Esophagus squamous epithelium (tissue), 5 donors: ENCODE measurements around the gene DPP9. TPM values are rescaled to one million over a fixed set of nuclear protein-coding genes. Genes with fewer than 3 reads are reported as not detected.

ENCODE experiments used
- DNase-seq: peaks from one replicate; lab custom pipeline; 2025; lab: John Stamatoyannopoulos, UW
- H3K27ac ChIP-seq, 4 donors: fragments of 200-600 bp; sonication (generic); one replicate each; pipeline ENCODE4 v1.5.1; 2016 to 2019; ENCODE audit warnings: mild to moderate bottlenecking in 1 of 4
- H3K27me3 ChIP-seq, 4 donors: fragments of 200-600 bp; sonication (generic); 1 replicate in 3 of 4; 2 replicates in 1 of 4; pipeline versions ENCODE4 v1.5.1 to v1.6.0; 2017 to 2021; ENCODE audit warnings: antibody characterized with exemption in 1 of 4
- H3K36me3 ChIP-seq, 3 donors: fragments of 200-600 bp; sonication (generic); one replicate each; pipeline ENCODE4 v1.5.1; 2016 to 2019
- H3K4me1 ChIP-seq, 3 donors: fragments of 200-600 bp; sonication (generic); one replicate each; pipeline ENCODE4 v1.5.1; 2017 to 2019
- H3K4me3 ChIP-seq, 4 donors: fragments of 200-600 bp; sonication (generic); 1 replicate in 3 of 4; 2 replicates in 1 of 4; pipeline ENCODE4 v1.5.1; 2016 to 2019; ENCODE audit warnings: mild to moderate bottlenecking in 2 of 4, moderate library complexity in 1 of 4
- H3K9me3 ChIP-seq, 3 donors: fragments of 200-600 bp; sonication (generic); one replicate each; pipeline ENCODE4 v1.5.1; 2016 to 2019
- POLR2A ChIP-seq, 4 donors: fragments of 450-650 bp; IDR thresholded peaks; one replicate each; pipeline ENCODE4 v1.6.1; 2017; ENCODE audit warnings: antibody characterized with exemption in 4 of 4, mild to moderate bottlenecking in 4 of 4, moderate library complexity in 3 of 4
- WGBS, 2 donors: methylation state at CpG; one replicate each; pipeline ENCODE4 v1.1.5; 2018; 5-methylcytosine and 5-hydroxymethylcytosine counted together
- intact Hi-C: fragments of 100-400 bp; cut with DNase I; formaldehyde crosslinking; loops from one replicate; pipeline ENCODE4 v1.15.0; 2022
- total RNA-seq, 4 donors: library from RNA; depleted of rRNA; stranded (reverse); fragments of >200 nt; gene quantifications; one replicate each; pipeline ENCODE4 v1.1.0, GENCODE V29; 2016
- TF ChIP-seq, protein P1 (sequence below), 6 experiments: fragments of 450-650 bp in 4 of 6; fragments of 200-600 bp in 2 of 6; sonication (generic) in 2 of 6; IDR thresholded peaks; one replicate each; pipeline ENCODE4 v1.5.1; 2016 to 2019; ENCODE audit warnings: antibody characterized with exemption in 6 of 6, mild to moderate bottlenecking in 4 of 6, moderate library complexity in 4 of 6
- donor health status: DM: yes; HTN: yes; CAD: no.

Gene DPP9
- total RNA-seq, 4 donors from 2014 or later = 32.8 to 51.5 (median 47.7) TPM

DNA sequence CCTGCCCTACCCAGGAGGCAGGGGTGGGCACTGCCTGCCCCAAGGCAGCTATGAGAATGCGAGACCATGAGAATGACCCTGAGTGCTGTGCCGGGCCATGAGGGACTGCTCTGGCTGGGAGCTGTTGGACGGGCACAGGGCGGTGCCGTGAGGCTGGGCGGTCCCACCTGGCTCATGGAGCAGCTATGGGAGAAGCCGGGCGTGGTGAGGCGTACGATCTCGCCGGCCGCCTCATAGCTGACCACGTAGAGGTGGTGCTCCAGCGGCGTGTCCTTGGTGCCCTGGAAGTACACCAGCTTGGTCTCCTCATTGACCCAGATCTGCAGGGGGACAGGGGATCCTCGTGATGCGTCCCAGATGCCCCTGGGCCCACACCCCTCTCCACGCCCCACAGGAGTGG, 34.2 kb downstream of the DPP9 start:
- no peak for DNase-seq
- intact Hi-C loops = no loop called here
- no peak overlapping the region for H3K27ac ChIP-seq
- no peaks in the 10 kb centered on the region for H3K9me3 ChIP-seq
- peaks cover 7 to 16% (median 10%) of the 10 kb centered on the region in 3 donors for H3K4me1 ChIP-seq
- H3K36me3 ChIP-seq = peaks cover 54 to 100% (median 82%) of the 10 kb centered on the region in 3 donors
- no peaks in the 10 kb centered on the region for H3K27me3 ChIP-seq
- 92 to 98% methylated on average over 2 to 10 of the region's 19 CpGs for WGBS, 2 donors
- H3K4me3 ChIP-seq = no peak overlapping the region
- TF ChIP-seq, protein P1, sequence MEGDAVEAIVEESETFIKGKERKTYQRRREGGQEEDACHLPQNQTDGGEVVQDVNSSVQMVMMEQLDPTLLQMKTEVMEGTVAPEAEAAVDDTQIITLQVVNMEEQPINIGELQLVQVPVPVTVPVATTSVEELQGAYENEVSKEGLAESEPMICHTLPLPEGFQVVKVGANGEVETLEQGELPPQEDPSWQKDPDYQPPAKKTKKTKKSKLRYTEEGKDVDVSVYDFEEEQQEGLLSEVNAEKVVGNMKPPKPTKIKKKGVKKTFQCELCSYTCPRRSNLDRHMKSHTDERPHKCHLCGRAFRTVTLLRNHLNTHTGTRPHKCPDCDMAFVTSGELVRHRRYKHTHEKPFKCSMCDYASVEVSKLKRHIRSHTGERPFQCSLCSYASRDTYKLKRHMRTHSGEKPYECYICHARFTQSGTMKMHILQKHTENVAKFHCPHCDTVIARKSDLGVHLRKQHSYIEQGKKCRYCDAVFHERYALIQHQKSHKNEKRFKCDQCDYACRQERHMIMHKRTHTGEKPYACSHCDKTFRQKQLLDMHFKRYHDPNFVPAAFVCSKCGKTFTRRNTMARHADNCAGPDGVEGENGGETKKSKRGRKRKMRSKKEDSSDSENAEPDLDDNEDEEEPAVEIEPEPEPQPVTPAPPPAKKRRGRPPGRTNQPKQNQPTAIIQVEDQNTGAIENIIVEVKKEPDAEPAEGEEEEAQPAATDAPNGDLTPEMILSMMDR (IDR thresholded peaks at IDR 0.05) = no peak
- TF ChIP-seq POLR2A (IDR thresholded peaks at IDR 0.05) = no peak

DNA sequence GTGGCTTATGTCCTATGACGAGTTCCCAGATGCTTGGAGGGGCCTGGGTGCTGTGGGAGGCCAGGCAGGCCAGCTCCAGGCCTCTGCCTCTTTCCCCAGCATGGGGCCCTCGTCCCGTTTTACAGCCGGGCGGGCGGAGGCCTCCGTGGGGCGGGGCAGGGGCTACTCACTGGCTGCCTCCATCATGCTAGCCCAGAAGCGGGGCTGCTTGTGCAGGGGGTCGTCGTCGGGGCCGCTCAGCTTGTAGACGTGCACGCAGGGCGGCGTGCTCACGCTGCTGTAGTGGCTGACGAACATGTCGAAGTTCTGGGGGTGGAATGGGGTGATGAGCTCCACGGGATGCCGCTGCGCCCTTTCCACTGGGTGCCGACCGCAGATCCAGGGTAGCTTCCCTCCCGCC, 35.1 kb downstream of the DPP9 start:
- no peak overlapping the region for H3K4me3 ChIP-seq
- H3K4me1 ChIP-seq = peaks cover under 1 to 8% (median 4%) of the 10 kb centered on the region in 3 donors
- no peaks in the 10 kb centered on the region for H3K9me3 ChIP-seq
- WGBS, 2 donors = 88% methylated on average over 7 of the region's 26 CpGs; no CpG with 5 or more reads in 1 of the 2 donors
- intact Hi-C loops = no loop called here
- H3K27me3 ChIP-seq = no peaks in the 10 kb centered on the region
- DNase-seq = no peak
- peaks cover 51 to 100% (median 75%) of the 10 kb centered on the region in 3 donors for H3K36me3 ChIP-seq
- TF ChIP-seq, protein P1 (IDR thresholded peaks at IDR 0.05) = no peak
- TF ChIP-seq POLR2A (IDR thresholded peaks at IDR 0.05) = no peak
- no peak overlapping the region for H3K27ac ChIP-seq

DNA sequence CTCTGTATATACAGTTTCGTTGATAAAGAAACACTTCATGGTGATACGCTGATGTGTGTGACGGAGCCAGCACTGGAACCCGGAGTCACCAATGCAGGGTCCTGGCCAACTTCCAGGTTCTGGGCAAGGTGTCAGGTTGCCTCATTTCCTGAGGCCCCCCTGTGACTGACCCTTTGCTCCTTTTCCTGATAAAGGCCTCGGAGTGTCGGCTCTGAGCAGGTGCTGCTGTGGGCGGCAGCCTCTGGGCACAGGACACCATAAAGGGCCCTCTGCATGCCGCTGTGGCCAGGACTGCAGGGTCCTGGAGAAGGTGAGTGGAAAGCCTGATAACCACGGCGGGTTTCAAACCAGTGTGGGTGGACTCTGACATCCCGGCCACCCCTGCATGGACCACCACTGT, 36.2 kb downstream of the DPP9 start:
- 90 to 92% methylated on average over 7 to 8 of the region's 11 CpGs for WGBS, 2 donors
- TF ChIP-seq, protein P1 (IDR thresholded peaks at IDR 0.05) = no peak
- no peak for TF ChIP-seq POLR2A (IDR thresholded peaks at IDR 0.05)
- no peak overlapping the region for H3K27ac ChIP-seq
- no peak for DNase-seq
- no peaks in the 10 kb centered on the region for H3K4me1 ChIP-seq
- H3K4me3 ChIP-seq = no peak overlapping the region
- intact Hi-C loops = no loop called here
- H3K27me3 ChIP-seq = no peaks in the 10 kb centered on the region
- H3K36me3 ChIP-seq = peaks cover 54 to 100% (median 74%) of the 10 kb centered on the region in 3 donors
- H3K9me3 ChIP-seq = no peaks in the 10 kb centered on the region

DNA sequence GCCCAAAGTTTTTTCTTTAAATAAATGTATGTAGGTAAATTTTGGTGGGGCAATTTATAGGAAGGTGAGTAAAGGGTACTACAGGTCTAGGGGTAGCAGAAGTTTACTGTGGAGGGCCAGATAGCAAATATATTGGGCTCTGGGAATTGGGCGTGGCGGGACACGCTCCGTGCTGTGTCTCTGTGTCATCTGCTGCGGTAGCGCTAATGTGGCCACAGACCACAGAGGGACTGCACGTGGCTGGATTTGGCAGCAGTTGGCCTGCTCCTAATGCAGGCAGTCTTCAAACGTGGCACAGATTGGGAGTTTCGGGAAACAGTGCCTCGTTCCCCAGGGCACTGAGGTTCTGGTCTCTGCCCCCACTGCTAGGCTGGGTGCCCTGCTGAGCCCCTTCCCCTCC, 36.9 kb downstream of the DPP9 start:
- intact Hi-C loops = no loop called here
- Histone ChIP-seq H3K27me3 (no peaks in the 10 kb centered on the region), H3K27ac (no peak overlapping the region), H3K36me3 (peaks cover 54 to 100% (median 72%) of the 10 kb centered on the region in 3 donors), H3K9me3 (no peaks in the 10 kb centered on the region), H3K4me1 (no peaks in the 10 kb centered on the region), H3K4me3 (no peak overlapping the region)
- no peak for TF ChIP-seq POLR2A (IDR thresholded peaks at IDR 0.05)
- DNase-seq = no peak
- 95 to 97% methylated on average over 4 to 7 of the region's 10 CpGs for whole genome bisulfite sequencing, 2 donors

DNA sequence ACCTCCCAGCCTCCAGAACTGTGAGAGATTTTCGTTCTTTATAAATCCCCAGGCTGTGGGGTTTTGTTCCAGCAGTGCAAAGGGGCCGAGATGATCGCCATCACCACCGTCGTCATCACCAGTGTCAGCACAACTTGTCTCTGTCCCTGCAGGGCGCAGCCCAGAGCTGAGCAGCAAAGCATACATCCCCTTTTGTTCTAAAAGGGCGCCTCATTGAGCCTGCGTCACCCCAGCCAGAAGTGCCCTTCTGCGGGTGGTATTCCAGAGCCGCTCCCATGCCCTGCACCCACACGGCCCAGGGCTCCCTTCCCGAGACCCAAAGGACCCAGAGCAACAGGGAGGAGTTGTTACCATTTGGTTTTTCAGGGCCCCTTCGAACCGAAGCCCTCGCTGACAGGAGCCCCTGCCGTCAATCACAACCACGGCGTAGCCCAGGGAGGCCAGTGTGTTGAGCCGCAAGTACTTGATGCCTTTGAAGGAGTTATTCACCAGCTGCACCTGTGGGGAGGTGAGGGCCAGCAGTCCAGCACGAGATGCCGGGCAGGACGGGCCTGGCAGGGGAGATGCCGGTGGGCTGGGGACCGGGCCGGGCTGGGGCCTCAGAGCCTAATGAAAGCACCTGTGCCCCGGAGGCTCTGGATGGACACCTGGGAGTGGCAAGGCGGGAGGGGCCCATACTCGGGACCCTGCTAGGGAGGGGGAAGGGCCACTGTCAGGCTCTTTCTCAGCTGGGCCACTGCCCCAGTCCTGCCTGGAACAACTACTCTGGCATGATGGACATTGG, 39.1 kb downstream of the DPP9 start:
- 88 to 94% methylated on average over 7 to 11 of the region's 28 CpGs for WGBS, 2 donors
- no peaks in the 10 kb centered on the region for H3K4me1 ChIP-seq
- no peak for DNase-seq
- H3K4me3 ChIP-seq = no peak overlapping the region
- no peak for TF ChIP-seq POLR2A (IDR thresholded peaks at IDR 0.05)
- TF ChIP-seq, protein P1 (IDR thresholded peaks at IDR 0.05) = no peak
- intact Hi-C loops = no loop called here
- no peaks in the 10 kb centered on the region for H3K27me3 ChIP-seq
- no peak overlapping the region for H3K27ac ChIP-seq
- no peaks in the 10 kb centered on the region for H3K9me3 ChIP-seq
- peaks cover 54 to 100% (median 60%) of the 10 kb centered on the region in 3 donors for H3K36me3 ChIP-seq
